Upper lobe of left lung (tissue), 6 donors: ENCODE data around the gene LMO7. TPM values are rescaled to one million over a fixed set of nuclear protein-coding genes. Genes with fewer than 3 reads are reported as not detected.

Experiments used
- ATAC-seq, 2 donors: fragments of 200-7000 bp; cut with Tn5 transposase; one replicate each; pipeline ENCODE4 v1.9.1; 2022; ENCODE audit warnings: mild to moderate bottlenecking in 2 of 2, moderate library complexity in 2 of 2; ENCODE audit not compliant: low FRiP score in 2 of 2
- DNase-seq, 2 donors: peaks; one replicate each; pipeline ENCODE4 v3.0.0-alpha.2; 2019 to 2020
- H3K27ac ChIP-seq, 4 donors: fragments of 200-600 bp; sonication (generic); one replicate each; pipeline ENCODE4 v1.5.1; 2016 to 2019
- H3K27me3 ChIP-seq, 4 donors: fragments of 200-600 bp; sonication (generic); one replicate each; pipeline ENCODE4 v1.5.1; 2017 to 2019
- H3K36me3 ChIP-seq, 4 donors: fragments of 200-600 bp; sonication (generic); one replicate each; pipeline ENCODE4 v1.5.1; 2016 to 2019
- H3K4me1 ChIP-seq, 4 donors: fragments of 200-600 bp; sonication (generic); one replicate each; pipeline ENCODE4 v1.5.1; 2018 to 2019
- H3K4me3 ChIP-seq, 4 donors: fragments of 200-600 bp; sonication (generic); one replicate each; pipeline ENCODE4 v1.5.1; 2017 to 2019; ENCODE audit warnings: mild to moderate bottlenecking in 2 of 4, moderate library complexity in 1 of 4
- H3K9me3 ChIP-seq, 4 donors: fragments of 200-600 bp; sonication (generic); one replicate each; pipeline ENCODE4 v1.5.1; 2018 to 2019
- CTCF ChIP-seq, 6 experiments: fragments of 450-650 bp in 4 of 6; fragments of 200-600 bp in 2 of 6; sonication (generic) in 2 of 6; IDR thresholded peaks; one replicate each; pipeline ENCODE4 v1.5.1; 2016 to 2019; ENCODE audit warnings: antibody characterized with exemption in 6 of 6
- EP300 ChIP-seq, 4 donors: sonication (generic); formaldehyde crosslinking; IDR thresholded peaks; one replicate each; pipeline ENCODE4 v1.5.1; 2017; ENCODE audit warnings: antibody characterized with exemption in 4 of 4, control low read depth in 2 of 4
- POLR2A ChIP-seq, 4 donors: fragments of 450-650 bp; IDR thresholded peaks; one replicate each; pipeline ENCODE4 v1.5.1; 2016 to 2017; ENCODE audit warnings: antibody characterized with exemption in 4 of 4, mild to moderate bottlenecking in 2 of 4
- POLR2AphosphoS5 ChIP-seq, 2 donors: sonication (generic); formaldehyde crosslinking; IDR thresholded peaks; one replicate each; pipeline ENCODE4 v1.5.1; 2017; ENCODE audit warnings: antibody characterized with exemption in 2 of 2
- WGBS, 2 donors: methylation state at CpG; one replicate each; pipeline ENCODE4 v1.1.5; 2017 to 2018; 5-methylcytosine and 5-hydroxymethylcytosine counted together
- total RNA-seq, 6 donors: library from RNA; depleted of rRNA in 4 of 6; stranded (reverse); fragments of >200 nt in 4 of 6; gene quantifications; one replicate each; pipeline versions ENCODE4 v1.1.0 to v1.2.1, GENCODE V29; 2016 to 2021
- donor health status: DM: no; HTN: no; CAD: no; lungs with moderate emphysema.
- donor health status: DM: no; HTN: yes; CAD: no; lungs with severe emphysema.

Gene LMO7
- total RNA-seq, result 1,000 to 10,000 TPM in 1 of 6 donors, 100 to 1,000 TPM in 5; 327 to 1,155 (median 811) TPM

GRCh38 chr13:75635828-75636435 is at the start of gene LMO7:
Gene LMO7, plus strand, starts transcription at chr13:75636330. Its CDS starts 328 bp downstream, at chr13:75636658.
- H3K4me1 ChIP-seq, result peaks cover 12 to 23% (median 17%) of the 10 kb centered on the region in 4 donors
- H3K36me3 ChIP-seq, result no peaks in the 10 kb centered on the region
- peaks cover 0 to 9% (median 0%) of the 10 kb centered on the region in 4 donors for H3K27me3 ChIP-seq
- DNase-seq (peak; percentile 57 to 93), ATAC-seq (peak; percentile 76 to 88)
- TF ChIP-seq EP300 (IDR thresholded peaks at IDR 0.05), result no peak
- peak in 1 of 2 donors; percentile 50 for TF ChIP-seq POLR2AphosphoS5 (IDR thresholded peaks at IDR 0.05)
- TF ChIP-seq CTCF (IDR thresholded peaks at IDR 0.05), result no peak
- TF ChIP-seq POLR2A (IDR thresholded peaks at IDR 0.05), result peak in 2 of 4 donors; percentile 8 to 16
- peak within 1 kb of the TSS; percentile 57 to 87 (median 76) for H3K4me3 ChIP-seq
- H3K27ac ChIP-seq, result peak within 1 kb of the TSS; percentile 68 to 87 (median 79)
- no peaks in the 10 kb centered on the region for H3K9me3 ChIP-seq
- WGBS, 2 donors, result 0% methylated on average over 22 of the region's 76 CpGs; no CpG with 5 or more reads in 1 of the 2 donors

- DNase-seq, result no peak
- no peaks in the 10 kb centered on the region for H3K9me3 ChIP-seq
- H3K27ac ChIP-seq, result no peak overlapping the region
- H3K4me3 ChIP-seq, result no peak overlapping the region
- no peaks in the 10 kb centered on the region for H3K4me1 ChIP-seq
- 53 to 71% methylated on average over 1 of the region's 1 CpG for WGBS, 2 donors
- H3K27me3 ChIP-seq, result no peaks in the 10 kb centered on the region
- TF ChIP-seq POLR2AphosphoS5 (IDR thresholded peaks at IDR 0.05), result no peak
- no peak for TF ChIP-seq POLR2A (IDR thresholded peaks at IDR 0.05)
- TF ChIP-seq EP300 (IDR thresholded peaks at IDR 0.05), result no peak
- no peak for TF ChIP-seq CTCF (IDR thresholded peaks at IDR 0.05)
- ATAC-seq, result no peak
- peaks cover 0 to 7% (median 0%) of the 10 kb centered on the region in 4 donors for H3K36me3 ChIP-seq
Measured at GRCh38 chr13:75587679-75588078, 48.5 kb upstream of the LMO7 start.

- no peak for DNase-seq
- TF ChIP-seq POLR2A (IDR thresholded peaks at IDR 0.05) (no peak), CTCF (IDR thresholded peaks at IDR 0.05) (no peak), POLR2AphosphoS5 (IDR thresholded peaks at IDR 0.05) (no peak), EP300 (IDR thresholded peaks at IDR 0.05) (no peak)
- H3K4me1 ChIP-seq, result no peaks in the 10 kb centered on the region
- no peak for ATAC-seq
- H3K36me3 ChIP-seq, result peaks cover 0 to 2% (median 0%) of the 10 kb centered on the region in 4 donors
- WGBS, 2 donors, result 56 to 57% methylated on average over 1 of the region's 1 CpG
- no peaks in the 10 kb centered on the region for H3K9me3 ChIP-seq
- H3K27ac ChIP-seq, result no peak overlapping the region
- H3K27me3 ChIP-seq, result no peaks in the 10 kb centered on the region
- no peak overlapping the region for H3K4me3 ChIP-seq
Measured at GRCh38 chr13:75596657-75597182, 39.4 kb upstream of the LMO7 start.

GRCh38 chr13:75600371-75600770 is 35.8 kb upstream of the LMO7 start:
- 66% methylated on average over 4 of the region's 4 CpGs for WGBS, 2 donors
- peaks cover 0 to 4% (median 1%) of the 10 kb centered on the region in 4 donors for H3K36me3 ChIP-seq
- no peaks in the 10 kb centered on the region for H3K4me1 ChIP-seq
- H3K9me3 ChIP-seq, result no peaks in the 10 kb centered on the region
- ATAC-seq (no peak), DNase-seq (no peak)
- H3K4me3 ChIP-seq, result no peak overlapping the region
- TF ChIP-seq EP300 (IDR thresholded peaks at IDR 0.05) (no peak), POLR2A (IDR thresholded peaks at IDR 0.05) (no peak), POLR2AphosphoS5 (IDR thresholded peaks at IDR 0.05) (no peak), CTCF (IDR thresholded peaks at IDR 0.05) (no peak)
- H3K27me3 ChIP-seq, result no peaks in the 10 kb centered on the region
- H3K27ac ChIP-seq, result no peak overlapping the region
